Esophagus muscularis mucosa (tissue), 4 donors: ENCODE results near the gene NAV2. TPM values are rescaled to one million over a fixed set of nuclear protein-coding genes. Genes with fewer than 3 reads are reported as not detected.

Source experiments
- DNase-seq: peaks from one replicate; pipeline ENCODE4 v3.0.0-alpha.2; 2017; ENCODE audit errors: extremely low spot score
- H3K27ac ChIP-seq, 4 donors: fragments of 200-600 bp; sonication (generic); replicated peaks in 1 of 4; 1 replicate in 3 of 4; 2 replicates in 1 of 4; pipeline ENCODE4 v1.5.1; 2016 to 2019; ENCODE audit warnings: mild to moderate bottlenecking in 1 of 4
- H3K27me3 ChIP-seq, 4 donors: fragments of 200-600 bp; sonication (generic); one replicate each; pipeline versions ENCODE4 v1.5.1 to v1.6.0; 2016 to 2019
- H3K36me3 ChIP-seq, 4 donors: fragments of 200-600 bp; sonication (generic); one replicate each; pipeline ENCODE4 v1.5.1; 2016 to 2019
- H3K4me1 ChIP-seq, 4 donors: fragments of 200-600 bp; sonication (generic); one replicate each; pipeline ENCODE4 v1.5.1; 2016 to 2019
- H3K4me3 ChIP-seq, 4 donors: fragments of 200-600 bp; sonication (generic); 1 replicate in 2 of 4; 2 replicates in 2 of 4; pipeline ENCODE4 v1.5.1; 2016 to 2019; ENCODE audit warnings: mild to moderate bottlenecking in 4 of 4, moderate library complexity in 1 of 4
- H3K9me3 ChIP-seq, 4 donors: fragments of 200-600 bp; sonication (generic); 1 replicate in 3 of 4; 2 replicates in 1 of 4; pipeline ENCODE4 v1.5.1; 2016 to 2019
- EP300 ChIP-seq: sonication (generic); formaldehyde crosslinking; IDR thresholded peaks from one replicate; pipeline ENCODE4 v1.6.1; 2017; ENCODE audit warnings: antibody characterized with exemption
- POLR2A ChIP-seq: fragments of 450-650 bp; IDR thresholded peaks from one replicate; pipeline ENCODE4 v1.6.1; 2017; ENCODE audit warnings: antibody characterized with exemption, moderate library complexity, mild to moderate bottlenecking, low read depth
- POLR2AphosphoS5 ChIP-seq, 2 donors: sonication (generic); formaldehyde crosslinking; IDR thresholded peaks; one replicate each; pipeline ENCODE4 v1.6.1; 2017; ENCODE audit warnings: antibody characterized with exemption in 2 of 2
- WGBS: methylation state at CpG from one replicate; pipeline ENCODE4 v1.1.5; 2018; 5-methylcytosine and 5-hydroxymethylcytosine counted together
- intact Hi-C: fragments of 100-400 bp; cut with DNase I; formaldehyde crosslinking; loops from one replicate; pipeline ENCODE4 v1.15.1; 2023
- total RNA-seq, 4 donors: library from RNA; depleted of rRNA; stranded (reverse); fragments of >200 nt; gene quantifications; one replicate each; pipeline versions ENCODE4 v1.1.0 to v1.2.1, GENCODE V29; 2016
- TF ChIP-seq, protein P1 (sequence below), 3 experiments: fragments of 200-600 bp in 2 of 3; fragments of 450-650 bp in 1 of 3; sonication (generic) in 2 of 3; IDR thresholded peaks; one replicate each; pipeline ENCODE4 v1.5.1; 2017 to 2019; ENCODE audit warnings: antibody characterized with exemption in 3 of 3, mild to moderate bottlenecking in 2 of 3, moderate library complexity in 1 of 3

Gene NAV2
- total RNA-seq, 4 donors from 2014 or later, result 21.9 to 57.0 (median 37.5) TPM

DNA sequence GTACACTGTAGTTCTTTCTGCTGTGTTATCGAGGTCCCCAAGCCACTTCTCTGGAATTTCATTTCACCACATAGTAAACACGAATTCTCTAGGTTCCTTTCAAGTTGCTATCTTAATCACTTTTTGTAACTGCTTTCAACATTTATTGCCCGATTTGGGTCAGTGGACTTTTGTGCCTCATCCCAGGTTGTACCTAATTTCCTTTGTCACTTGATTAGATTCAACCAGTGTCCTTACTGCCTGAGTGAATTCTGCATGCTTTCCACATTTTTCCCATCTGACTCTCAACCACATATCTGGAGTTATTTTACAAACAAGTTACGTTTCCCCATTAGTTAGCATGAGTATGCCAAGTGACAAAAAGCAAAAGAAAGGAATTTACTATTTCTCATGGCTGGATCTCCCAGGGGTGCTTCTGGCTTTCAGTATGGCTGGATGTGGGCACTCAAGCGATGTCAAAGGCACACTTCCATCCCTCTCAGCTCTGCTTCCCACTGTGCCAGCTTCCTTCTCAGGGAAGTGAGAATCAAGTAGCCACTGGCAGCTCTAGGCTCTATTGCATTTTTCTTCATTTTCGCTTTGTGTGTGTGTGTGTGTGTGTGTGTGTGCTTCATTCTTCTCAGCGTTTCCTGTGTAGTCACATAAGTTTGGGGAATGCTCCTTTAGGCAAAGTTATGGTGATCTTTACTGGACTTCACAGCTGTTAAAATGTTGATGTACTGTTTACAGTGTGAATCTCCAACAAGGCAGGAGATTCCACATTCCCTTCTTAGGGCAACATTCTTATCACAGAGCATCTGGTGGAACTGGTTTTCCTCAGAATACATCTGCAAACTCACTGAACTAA is 318.7 kb downstream of the NAV2 start:
- H3K36me3 ChIP-seq, result peaks cover 5 to 8% (median 8%) of the 10 kb centered on the region in 4 donors
- 70% methylated on average over 7 of the region's 7 CpGs for WGBS
- DNase-seq, result no peak
- no peak overlapping the region for H3K4me3 ChIP-seq
- no peaks in the 10 kb centered on the region for H3K27me3 ChIP-seq
- TF ChIP-seq, protein P1, sequence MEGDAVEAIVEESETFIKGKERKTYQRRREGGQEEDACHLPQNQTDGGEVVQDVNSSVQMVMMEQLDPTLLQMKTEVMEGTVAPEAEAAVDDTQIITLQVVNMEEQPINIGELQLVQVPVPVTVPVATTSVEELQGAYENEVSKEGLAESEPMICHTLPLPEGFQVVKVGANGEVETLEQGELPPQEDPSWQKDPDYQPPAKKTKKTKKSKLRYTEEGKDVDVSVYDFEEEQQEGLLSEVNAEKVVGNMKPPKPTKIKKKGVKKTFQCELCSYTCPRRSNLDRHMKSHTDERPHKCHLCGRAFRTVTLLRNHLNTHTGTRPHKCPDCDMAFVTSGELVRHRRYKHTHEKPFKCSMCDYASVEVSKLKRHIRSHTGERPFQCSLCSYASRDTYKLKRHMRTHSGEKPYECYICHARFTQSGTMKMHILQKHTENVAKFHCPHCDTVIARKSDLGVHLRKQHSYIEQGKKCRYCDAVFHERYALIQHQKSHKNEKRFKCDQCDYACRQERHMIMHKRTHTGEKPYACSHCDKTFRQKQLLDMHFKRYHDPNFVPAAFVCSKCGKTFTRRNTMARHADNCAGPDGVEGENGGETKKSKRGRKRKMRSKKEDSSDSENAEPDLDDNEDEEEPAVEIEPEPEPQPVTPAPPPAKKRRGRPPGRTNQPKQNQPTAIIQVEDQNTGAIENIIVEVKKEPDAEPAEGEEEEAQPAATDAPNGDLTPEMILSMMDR (IDR thresholded peaks at IDR 0.05), result no peak
- TF ChIP-seq EP300 (no peak), POLR2AphosphoS5 (IDR thresholded peaks at IDR 0.05) (no peak), POLR2A (no peak)
- intact Hi-C loops, result no loop called here
- H3K4me1 ChIP-seq, result peaks cover 30 to 43% (median 35%) of the 10 kb centered on the region in 4 donors
- no peaks in the 10 kb centered on the region for H3K9me3 ChIP-seq
- no peak overlapping the region for H3K27ac ChIP-seq

DNA sequence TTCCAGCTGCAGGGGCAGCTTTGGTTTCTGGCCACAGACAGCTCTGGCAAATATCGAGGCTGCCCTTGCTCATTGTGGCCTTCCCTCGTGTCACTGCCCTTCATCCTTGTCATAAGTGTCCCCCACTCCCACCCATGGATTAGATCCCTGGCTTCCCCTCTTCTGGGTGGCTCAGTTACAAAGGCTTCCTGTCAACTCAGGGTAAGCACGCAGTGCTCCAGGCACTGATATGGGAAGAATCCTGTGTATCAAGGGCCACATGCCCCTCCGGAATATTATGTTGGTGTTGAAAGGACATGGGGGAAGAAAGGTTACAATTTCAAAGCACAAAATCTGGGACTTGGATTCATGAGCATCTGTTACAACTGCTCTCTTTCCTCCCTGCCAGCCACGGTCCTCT is 319.5 kb downstream of the NAV2 start:
- intact Hi-C loops, result no loop called here
- Histone ChIP-seq H3K4me1 (peaks cover 23 to 37% (median 31%) of the 10 kb centered on the region in 4 donors), H3K36me3 (peaks cover 5 to 15% (median 11%) of the 10 kb centered on the region in 4 donors), H3K4me3 (no peak overlapping the region), H3K27ac (no peak overlapping the region), H3K9me3 (no peaks in the 10 kb centered on the region), H3K27me3 (no peaks in the 10 kb centered on the region)
- WGBS, result 84% methylated on average over 5 of the region's 5 CpGs
- no peak for DNase-seq
- no peak for TF ChIP-seq POLR2AphosphoS5 (IDR thresholded peaks at IDR 0.05)
- TF ChIP-seq, protein P1 (IDR thresholded peaks at IDR 0.05), result no peak
- TF ChIP-seq POLR2A, result no peak
- no peak for TF ChIP-seq EP300

DNA sequence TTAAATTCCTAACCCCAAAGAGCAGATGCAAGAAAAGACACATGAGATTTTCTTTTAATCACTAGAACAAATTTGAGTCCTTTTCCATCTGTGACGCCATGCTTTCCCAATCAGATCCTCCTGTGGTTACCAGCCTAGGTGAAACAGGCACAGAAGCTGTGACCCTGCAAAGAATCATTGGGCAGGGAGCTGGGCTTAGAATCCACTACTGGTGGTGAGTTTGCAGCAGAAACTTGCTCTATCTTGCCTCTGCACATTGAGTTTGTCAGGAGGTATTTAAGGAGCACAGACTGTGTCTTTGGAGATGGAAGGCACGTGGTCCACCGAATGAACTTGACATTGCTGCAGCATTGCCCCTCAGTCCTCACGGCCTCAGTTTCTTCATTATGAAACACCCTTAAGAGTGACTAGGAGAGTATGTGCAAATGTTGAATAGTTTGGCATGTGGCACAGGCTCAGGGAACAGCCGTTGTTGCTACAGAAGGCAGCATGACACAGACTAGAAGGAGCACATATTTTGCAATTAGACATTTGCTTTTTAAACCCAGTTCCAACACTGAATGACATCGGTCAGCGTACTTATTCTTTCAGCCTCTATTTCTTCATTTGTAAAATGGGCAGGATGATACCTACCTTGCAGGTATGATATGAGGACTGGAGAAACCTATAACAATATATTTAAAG is 320.1 kb downstream of the NAV2 start:
- TF ChIP-seq EP300 (no peak), POLR2AphosphoS5 (IDR thresholded peaks at IDR 0.05) (no peak), POLR2A (no peak)
- TF ChIP-seq, protein P1 (IDR thresholded peaks at IDR 0.05), result no peak
- Histone ChIP-seq H3K4me3 (no peak overlapping the region), H3K36me3 (peaks cover 5 to 20% (median 15%) of the 10 kb centered on the region in 4 donors), H3K9me3 (no peaks in the 10 kb centered on the region), H3K4me1 (peaks cover 17 to 32% (median 27%) of the 10 kb centered on the region in 4 donors), H3K27me3 (no peaks in the 10 kb centered on the region), H3K27ac (no peak overlapping the region)
- intact Hi-C loops, result no loop called here
- 83% methylated on average over 7 of the region's 7 CpGs for whole genome bisulfite sequencing
- no peak for DNase-seq

DNA sequence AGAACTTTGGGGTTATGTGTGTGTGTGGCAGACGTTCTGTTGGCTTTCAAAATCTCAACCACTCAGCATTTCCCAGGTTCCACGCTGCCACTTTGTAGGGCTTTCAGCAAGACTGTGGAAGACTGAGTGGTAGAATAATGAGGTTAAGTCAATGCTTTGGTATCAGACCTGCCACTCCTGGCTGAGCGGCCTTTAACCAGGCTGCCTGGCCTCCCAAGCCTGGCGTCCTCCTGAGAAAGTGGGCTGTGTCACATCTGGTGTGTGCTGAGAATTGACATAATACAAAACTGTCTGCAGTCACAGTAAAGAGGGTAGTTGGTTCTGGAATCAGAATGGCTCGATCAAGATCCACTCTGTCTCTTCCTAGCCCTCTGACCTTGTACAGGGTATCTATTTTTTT is 321.2 kb downstream of the NAV2 start:
- Histone ChIP-seq H3K36me3 (peaks cover 12 to 29% (median 24%) of the 10 kb centered on the region in 4 donors), H3K4me1 (peaks cover 17 to 32% (median 25%) of the 10 kb centered on the region in 4 donors), H3K27me3 (no peaks in the 10 kb centered on the region), H3K4me3 (no peak overlapping the region), H3K27ac (no peak overlapping the region), H3K9me3 (no peaks in the 10 kb centered on the region)
- DNase-seq, result no peak
- 92% methylated on average over 5 of the region's 5 CpGs for WGBS
- TF ChIP-seq POLR2AphosphoS5 (IDR thresholded peaks at IDR 0.05) (no peak), EP300 (no peak), POLR2A (no peak)
- TF ChIP-seq, protein P1 (IDR thresholded peaks at IDR 0.05), result no peak
- intact Hi-C loops, result no loop called here
